B cell (primary cell): Measurements from ENCODE around the gene VPS54. TPM values are rescaled to one million over a fixed set of nuclear protein-coding genes. Genes with fewer than 3 reads are reported as not detected.

Experiments used
- ATAC-seq: fragments of 200-7000 bp; cut with Tn5 transposase; one replicate; pipeline ENCODE4 v1.10.0; 2021; ENCODE audit warnings: low read depth, mild to moderate bottlenecking, moderate number of reproducible peaks, moderate library complexity
- CTCF ChIA-PET: fragments of 350-600 bp; sonication (Branson Sonifier 250); formaldehyde crosslinking; loops from one replicate; lab custom pipeline; 2021; ENCODE audit warnings: antibody characterized with exemption, inconsistent platforms; lab: Charles Lee
- POLR2A ChIA-PET: fragments of 350-600 bp; sonication (Branson Sonifier 250); formaldehyde crosslinking; loops from one replicate; lab custom pipeline; 2021; ENCODE audit warnings: antibody characterized with exemption; lab: Charles Lee
- DNase-seq: peaks from one replicate; pipeline ENCODE4 v3.0.0; 2013
- H2AFZ ChIP-seq: 2 replicates; pipeline ENCODE4 v1.6.1; 2012; ENCODE audit warnings: mild to moderate bottlenecking, low read depth, low read length; ENCODE audit not compliant: insufficient read depth, poor library complexity, severe bottlenecking
- H3K27ac ChIP-seq, 2 donors: 1 replicate in 1 of 2; 2 replicates in 1 of 2; pipeline ENCODE4 v1.5.1; 2012 to 2013; ENCODE audit warnings: low read length in 2 of 2, mild to moderate bottlenecking in 2 of 2, moderate library complexity in 1 of 2
- H3K27me3 ChIP-seq, 4 experiments: fragments of 200-600 bp in 1 of 4; sonication (generic) in 1 of 4; replicated peaks in 1 of 4; 1 replicate in 2 of 4; 2 replicates in 2 of 4; pipeline versions ENCODE4 v1.6.1 to v1.7.0; 2013 to 2016; ENCODE audit warnings: low read length in 3 of 4, mild to moderate bottlenecking in 2 of 4, mixed read lengths in 1 of 4, moderate library complexity in 1 of 4; ENCODE audit not compliant: insufficient read depth in 4 of 4, control insufficient read depth in 3 of 4; ENCODE audit errors: control extremely low read depth in 1 of 4
- H3K36me3 ChIP-seq, 2 experiments: replicated peaks in 1 of 2; 1 replicate in 1 of 2; 2 replicates in 1 of 2; pipeline versions ENCODE4 v1.6.1 to v1.7.1; 2013; ENCODE audit warnings: low read length in 1 of 2; ENCODE audit not compliant: insufficient read depth in 2 of 2, control insufficient read depth in 1 of 2; ENCODE audit errors: control extremely low read depth in 1 of 2, extremely low read depth in 1 of 2
- H3K4me1 ChIP-seq, 2 donors: fragments of 200-600 bp in 1 of 2; sonication (generic) in 1 of 2; 1 replicate in 1 of 2; 2 replicates in 1 of 2; pipeline versions ENCODE4 v1.5.1 to v1.6.1; 2013 to 2017; ENCODE audit warnings: low read length in 2 of 2; ENCODE audit not compliant: control insufficient read depth in 2 of 2, insufficient read depth in 2 of 2
- H3K4me2 ChIP-seq: replicated peaks from 2 replicates; pipeline ENCODE3; 2012; ENCODE audit warnings: mild to moderate bottlenecking, low read depth, low read length; ENCODE audit not compliant: poor library complexity, severe bottlenecking
- H3K4me3 ChIP-seq, 5 experiments: fragments of 200-600 bp in 1 of 5; sonication (generic) in 1 of 5; 1 replicate in 3 of 5; 2 replicates in 2 of 5; pipeline versions ENCODE4 v1.5.1 to v1.7.0; 2011 to 2016; ENCODE audit warnings: low read length in 4 of 5, mild to moderate bottlenecking in 4 of 5, low read depth in 2 of 5, control low read depth in 1 of 5, moderate library complexity in 1 of 5; ENCODE audit not compliant: insufficient read depth in 1 of 5; ENCODE audit errors: control extremely low read depth in 1 of 5, extremely low read depth in 1 of 5
- H3K79me2 ChIP-seq: fragments of 200-600 bp; sonication (generic); one replicate; pipeline ENCODE4 v1.6.0; 2016; ENCODE audit warnings: low read length; ENCODE audit not compliant: control insufficient read depth, insufficient read depth
- H3K9ac ChIP-seq: fragments of 200-600 bp; sonication (generic); 2 replicates; pipeline ENCODE4 v1.6.1; 2017; ENCODE audit warnings: mild to moderate bottlenecking, low read length, moderate library complexity
- H3K9me3 ChIP-seq, 3 donors: one replicate each; pipeline versions ENCODE4 v1.6.1 to v1.7.1; 2013; ENCODE audit warnings: low read length in 2 of 3; ENCODE audit not compliant: control insufficient read depth in 2 of 3, insufficient read depth in 1 of 3; ENCODE audit errors: control extremely low read depth in 1 of 3
- H4K20me1 ChIP-seq: 2 replicates; pipeline ENCODE4 v1.6.0; 2012; ENCODE audit warnings: mild to moderate bottlenecking, low read length; ENCODE audit not compliant: insufficient read depth, control insufficient read depth, poor library complexity, severe bottlenecking
- H3K27ac Mint-ChIP-seq: one replicate; pipeline ENCODE4 v1.8.0; 2021; ENCODE audit warnings: mixed read lengths
- H3K27me3 Mint-ChIP-seq: one replicate; pipeline ENCODE4 v1.8.0; 2021; ENCODE audit warnings: mixed read lengths
- H3K4me1 Mint-ChIP-seq: one replicate; pipeline ENCODE4 v1.8.0; 2021; ENCODE audit warnings: mixed read lengths
- H3K4me3 Mint-ChIP-seq: one replicate; pipeline ENCODE4 v1.8.0; 2021; ENCODE audit warnings: mixed read lengths
- H3K9me3 Mint-ChIP-seq: one replicate; pipeline ENCODE4 v1.8.0; 2022; ENCODE audit warnings: mixed read lengths; ENCODE audit not compliant: insufficient read depth
- EZH2 ChIP-seq: IDR thresholded peaks from 2 replicates; pipeline ENCODE4 v1.6.1; 2012; ENCODE audit warnings: borderline replicate concordance, low read depth, mild to moderate bottlenecking, moderate library complexity, low read length; ENCODE audit not compliant: insufficient read depth, poor library complexity, severe bottlenecking
- WGBS: methylation state at CpG from one replicate; pipeline ENCODE4 v1.1.5; 2013; ENCODE audit warnings: missing lambda C conversion rate; ENCODE audit not compliant: insufficient coverage; 5-methylcytosine and 5-hydroxymethylcytosine counted together
- intact Hi-C: fragments of 100-400 bp; cut with micrococcal nuclease; formaldehyde crosslinking; loops from one replicate; pipeline ENCODE4 v1.10.0; 2022
- polyA plus RNA-seq: library from polyadenylated mRNA; depleted of rRNA; stranded (reverse); fragments of >200 nt; gene quantifications from 2 replicates; pipeline ENCODE4 v1.2.3, GENCODE V29; 2012
- total RNA-seq, 2 donors: library from RNA; stranded (reverse); fragments of 120-200 nt in 1 of 2; gene quantifications; 1 replicate in 1 of 2; 2 replicates in 1 of 2; pipeline versions ENCODE4 v1.2.3 to v1.2.4, GENCODE V29; 2013 to 2022
- TF ChIP-seq, protein P1 (sequence below): fragments of 200-600 bp; IDR thresholded peaks from one replicate; pipeline ENCODE4 v1.8.0; 2022; ENCODE audit warnings: antibody characterized with exemption, mild to moderate bottlenecking

Gene VPS54
- total and polyA plus RNA-seq, 2 donors (not counting 1 experiment from before 2014, with no cell fraction given): 6.2 to 13.2 TPM

DNA sequence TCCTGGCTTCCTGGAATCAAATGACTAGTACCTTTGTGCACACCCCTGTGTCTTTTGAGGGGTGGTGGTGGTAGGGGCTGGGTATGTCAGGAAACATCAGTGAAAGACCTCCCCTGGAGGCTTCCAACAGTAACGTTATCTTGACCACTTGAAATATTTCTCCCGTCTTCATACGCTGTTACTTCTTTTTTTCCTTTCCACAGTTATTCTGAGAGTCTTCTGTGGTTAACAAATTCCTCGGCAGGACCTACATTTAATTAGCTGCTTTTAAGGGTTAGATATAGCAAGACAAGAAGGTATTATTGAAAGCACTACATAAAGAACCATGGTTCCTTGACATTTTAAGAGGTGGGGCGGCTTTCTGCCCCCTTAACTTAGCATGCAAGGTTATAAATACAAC lies 142.9 kb downstream of the VPS54 start:
- H3K27me3 ChIP-seq: no peaks in the 10 kb centered on the region
- CTCF ChIA-PET: interaction anchor here (5.7 kb wide), 1 partner anchor 13 kb away, joined by 34 read pairs; no protein-coding TSS in a partner anchor
- H3K4me1 ChIP-seq: no peaks in the 10 kb centered on the region
- POLR2A ChIA-PET: no interaction called here
- no CpG with 5 or more reads among the region's 5 CpGs for WGBS
- peaks cover 1 to 31% of the 10 kb centered on the region in 2 experiments for H3K36me3 ChIP-seq
- Mint-ChIP-seq H3K4me1 (peaks cover 8% of the 10 kb centered on the region), H3K27me3 (no peaks in the 10 kb centered on the region), H3K9me3 (no peaks in the 10 kb centered on the region), H3K27ac (no peak overlapping the region), H3K4me3 (no peak overlapping the region)
- TF ChIP-seq EZH2: no peak
- TF ChIP-seq, protein P1, sequence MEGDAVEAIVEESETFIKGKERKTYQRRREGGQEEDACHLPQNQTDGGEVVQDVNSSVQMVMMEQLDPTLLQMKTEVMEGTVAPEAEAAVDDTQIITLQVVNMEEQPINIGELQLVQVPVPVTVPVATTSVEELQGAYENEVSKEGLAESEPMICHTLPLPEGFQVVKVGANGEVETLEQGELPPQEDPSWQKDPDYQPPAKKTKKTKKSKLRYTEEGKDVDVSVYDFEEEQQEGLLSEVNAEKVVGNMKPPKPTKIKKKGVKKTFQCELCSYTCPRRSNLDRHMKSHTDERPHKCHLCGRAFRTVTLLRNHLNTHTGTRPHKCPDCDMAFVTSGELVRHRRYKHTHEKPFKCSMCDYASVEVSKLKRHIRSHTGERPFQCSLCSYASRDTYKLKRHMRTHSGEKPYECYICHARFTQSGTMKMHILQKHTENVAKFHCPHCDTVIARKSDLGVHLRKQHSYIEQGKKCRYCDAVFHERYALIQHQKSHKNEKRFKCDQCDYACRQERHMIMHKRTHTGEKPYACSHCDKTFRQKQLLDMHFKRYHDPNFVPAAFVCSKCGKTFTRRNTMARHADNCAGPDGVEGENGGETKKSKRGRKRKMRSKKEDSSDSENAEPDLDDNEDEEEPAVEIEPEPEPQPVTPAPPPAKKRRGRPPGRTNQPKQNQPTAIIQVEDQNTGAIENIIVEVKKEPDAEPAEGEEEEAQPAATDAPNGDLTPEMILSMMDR: no peak
- no peak for ATAC-seq
- H3K27ac ChIP-seq: no peak overlapping the region
- peaks cover 24% of the 10 kb centered on the region for H3K79me2 ChIP-seq
- intact Hi-C loops: no loop called here
- no peak overlapping the region for H3K4me3 ChIP-seq
- H4K20me1 ChIP-seq: peaks cover 16% of the 10 kb centered on the region
- no peak overlapping the region for H2AFZ ChIP-seq
- no peak overlapping the region for H3K9ac ChIP-seq
- DNase-seq: no peak
- no peak overlapping the region for H3K4me2 ChIP-seq
- peaks cover 0 to 1% (median 0%) of the 10 kb centered on the region in 3 donors for H3K9me3 ChIP-seq

- no peak overlapping the region for H3K9ac ChIP-seq
- DNase-seq (no peak), ATAC-seq (no peak)
- H3K4me1 Mint-ChIP-seq: peaks cover 8% of the 10 kb centered on the region
- ChIA-PET CTCF (interaction anchor here (5.7 kb wide), 1 partner anchor 12 kb away, joined by 34 read pairs; no protein-coding TSS in a partner anchor), POLR2A (no interaction called here)
- H2AFZ ChIP-seq: no peak overlapping the region
- no peaks in the 10 kb centered on the region for H3K27me3 Mint-ChIP-seq
- H4K20me1 ChIP-seq: peaks cover 19% of the 10 kb centered on the region
- peaks cover 1 to 28% of the 10 kb centered on the region in 2 experiments for H3K36me3 ChIP-seq
- H3K4me1 ChIP-seq: no peaks in the 10 kb centered on the region
- H3K27ac ChIP-seq: no peak overlapping the region
- no peaks in the 10 kb centered on the region for H3K9me3 Mint-ChIP-seq
- 91% methylated on average over 2 of the region's 3 CpGs for WGBS
- no peak overlapping the region for H3K27ac Mint-ChIP-seq
- peaks cover 0 to 1% (median 0%) of the 10 kb centered on the region in 3 donors for H3K9me3 ChIP-seq
- H3K4me2 ChIP-seq: no peak overlapping the region
- no peak overlapping the region for H3K4me3 ChIP-seq
- intact Hi-C loops: no loop called here
- H3K27me3 ChIP-seq: no peaks in the 10 kb centered on the region
- H3K79me2 ChIP-seq: peaks cover 24% of the 10 kb centered on the region
- TF ChIP-seq, protein P1: no peak
- TF ChIP-seq EZH2: no peak
- no peak overlapping the region for H3K4me3 Mint-ChIP-seq
These were observed 143.5 kb downstream of the VPS54 start for GRCh38 chr2:63875559-63876245.
